Measurements from ENCODE around the gene GRAMD1A.

DNA sequence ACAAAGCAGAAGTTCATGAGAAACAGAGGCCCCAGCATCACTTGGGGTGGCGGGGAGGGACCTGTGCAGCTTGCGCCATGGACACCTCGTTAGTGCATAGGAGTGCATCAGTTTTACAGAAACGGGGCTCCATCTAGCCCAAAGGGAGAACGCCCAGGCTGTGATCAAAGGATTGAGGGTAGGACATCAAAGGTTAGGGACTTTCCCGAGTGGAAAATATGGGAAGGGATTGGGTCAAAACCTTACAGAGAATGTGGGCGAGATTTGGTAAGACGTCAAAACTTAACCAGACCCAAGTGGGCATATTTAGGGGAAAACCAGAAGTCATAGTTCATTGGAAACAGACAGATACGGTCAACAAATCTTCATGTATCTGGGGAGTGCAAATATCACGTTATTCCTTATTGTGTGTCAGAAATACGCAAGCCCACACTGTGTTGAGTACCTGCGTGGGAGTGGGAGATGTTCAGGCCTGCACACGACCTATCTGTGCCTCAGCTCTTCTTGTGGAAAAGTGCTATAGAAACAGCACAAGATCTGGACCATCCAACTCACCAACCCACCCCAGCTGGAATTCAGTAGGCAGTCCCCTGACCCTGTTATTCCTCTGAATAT lies 9.4 kb upstream of the GRAMD1A start:
- TF ChIP-seq, protein P1, sequence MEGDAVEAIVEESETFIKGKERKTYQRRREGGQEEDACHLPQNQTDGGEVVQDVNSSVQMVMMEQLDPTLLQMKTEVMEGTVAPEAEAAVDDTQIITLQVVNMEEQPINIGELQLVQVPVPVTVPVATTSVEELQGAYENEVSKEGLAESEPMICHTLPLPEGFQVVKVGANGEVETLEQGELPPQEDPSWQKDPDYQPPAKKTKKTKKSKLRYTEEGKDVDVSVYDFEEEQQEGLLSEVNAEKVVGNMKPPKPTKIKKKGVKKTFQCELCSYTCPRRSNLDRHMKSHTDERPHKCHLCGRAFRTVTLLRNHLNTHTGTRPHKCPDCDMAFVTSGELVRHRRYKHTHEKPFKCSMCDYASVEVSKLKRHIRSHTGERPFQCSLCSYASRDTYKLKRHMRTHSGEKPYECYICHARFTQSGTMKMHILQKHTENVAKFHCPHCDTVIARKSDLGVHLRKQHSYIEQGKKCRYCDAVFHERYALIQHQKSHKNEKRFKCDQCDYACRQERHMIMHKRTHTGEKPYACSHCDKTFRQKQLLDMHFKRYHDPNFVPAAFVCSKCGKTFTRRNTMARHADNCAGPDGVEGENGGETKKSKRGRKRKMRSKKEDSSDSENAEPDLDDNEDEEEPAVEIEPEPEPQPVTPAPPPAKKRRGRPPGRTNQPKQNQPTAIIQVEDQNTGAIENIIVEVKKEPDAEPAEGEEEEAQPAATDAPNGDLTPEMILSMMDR (IDR thresholded peaks at IDR 0.05), result no peak
- TF ChIP-seq POLR2A (IDR thresholded peaks at IDR 0.05), result no peak

Data from breast epithelium (tissue), 3 donors.